ENCODE data around the gene VSTM2L. TPM values are rescaled to one million over a fixed set of nuclear protein-coding genes. Genes with fewer than 3 reads are reported as not detected.

Gene VSTM2L
- total and polyA plus RNA-seq, 2 donors (not counting 1 experiment from before 2014, with no cell fraction given), result 0.66 to 1.7 TPM

DNA sequence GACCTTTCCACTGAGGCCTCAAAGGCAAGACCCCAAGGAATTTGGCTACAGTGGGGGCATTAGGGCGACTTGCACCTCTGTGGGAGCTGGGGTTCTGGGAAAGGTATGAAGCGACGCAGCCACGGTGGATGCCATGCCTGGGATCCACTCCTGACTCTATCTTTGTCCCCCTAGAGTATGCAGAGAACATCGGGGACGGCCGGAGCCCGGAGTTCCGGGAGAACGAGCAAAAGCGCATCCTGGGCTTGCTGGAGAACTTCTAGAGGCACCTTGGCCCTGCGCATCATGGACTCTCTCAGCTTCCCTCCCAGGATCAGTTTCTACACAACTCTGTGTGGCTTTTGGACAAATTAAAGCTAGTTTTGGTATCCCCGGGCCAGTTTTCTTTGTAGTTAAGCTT, 31.2 kb upstream of the VSTM2L start:
- H3K27ac ChIP-seq (ENCODE audit: insufficient read depth, low read length), result no peak overlapping the region
- H3K79me2 ChIP-seq (ENCODE audit: control insufficient read depth, insufficient read depth, low read length), result no peaks in the 10 kb centered on the region
- H3K9me3 ChIP-seq (ENCODE audit: control insufficient read depth, insufficient read depth, low read depth, low read length), result no peaks in the 10 kb centered on the region
- H2AFZ ChIP-seq (ENCODE audit: low read length), result no peak overlapping the region
- H4K20me1 ChIP-seq (ENCODE audit: control insufficient read depth, extremely low read depth, insufficient read depth, low read length), result no peaks in the 10 kb centered on the region
- no peaks in the 10 kb centered on the region for H3K27me3 ChIP-seq (ENCODE audit: control insufficient read depth, insufficient read depth, low read length)
- no peak for DNase-seq (ENCODE audit: low read depth in 2 of 2)
- no peaks in the 10 kb centered on the region for H3K4me1 ChIP-seq (ENCODE audit: control insufficient read depth, extremely low read depth, insufficient read depth, low read length)
- no peak overlapping the region for H3K4me2 ChIP-seq (ENCODE audit: extremely low read depth, insufficient read depth, low read length)
- no peak overlapping the region for H3K9ac ChIP-seq (ENCODE audit: insufficient read depth, low read length)
- TF ChIP-seq, protein P1, sequence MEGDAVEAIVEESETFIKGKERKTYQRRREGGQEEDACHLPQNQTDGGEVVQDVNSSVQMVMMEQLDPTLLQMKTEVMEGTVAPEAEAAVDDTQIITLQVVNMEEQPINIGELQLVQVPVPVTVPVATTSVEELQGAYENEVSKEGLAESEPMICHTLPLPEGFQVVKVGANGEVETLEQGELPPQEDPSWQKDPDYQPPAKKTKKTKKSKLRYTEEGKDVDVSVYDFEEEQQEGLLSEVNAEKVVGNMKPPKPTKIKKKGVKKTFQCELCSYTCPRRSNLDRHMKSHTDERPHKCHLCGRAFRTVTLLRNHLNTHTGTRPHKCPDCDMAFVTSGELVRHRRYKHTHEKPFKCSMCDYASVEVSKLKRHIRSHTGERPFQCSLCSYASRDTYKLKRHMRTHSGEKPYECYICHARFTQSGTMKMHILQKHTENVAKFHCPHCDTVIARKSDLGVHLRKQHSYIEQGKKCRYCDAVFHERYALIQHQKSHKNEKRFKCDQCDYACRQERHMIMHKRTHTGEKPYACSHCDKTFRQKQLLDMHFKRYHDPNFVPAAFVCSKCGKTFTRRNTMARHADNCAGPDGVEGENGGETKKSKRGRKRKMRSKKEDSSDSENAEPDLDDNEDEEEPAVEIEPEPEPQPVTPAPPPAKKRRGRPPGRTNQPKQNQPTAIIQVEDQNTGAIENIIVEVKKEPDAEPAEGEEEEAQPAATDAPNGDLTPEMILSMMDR (conservative IDR thresholded peaks at IDR 0.05 in 1 of 2, IDR thresholded peaks at IDR 0.05 in 1 of 2; ENCODE audit: low read depth in 1 of 2, low read length in 2 of 2), result no peak
- no peak for TF ChIP-seq EZH2 (IDR thresholded peaks at IDR 0.05; ENCODE audit: low read length, missing control alignments)
- H3K36me3 ChIP-seq (ENCODE audit: control insufficient read depth, insufficient read depth, low read length), result no peaks in the 10 kb centered on the region
- H3K4me3 ChIP-seq (replicated peaks in 1 of 4; ENCODE audit: control extremely low read depth in 1 of 4, insufficient read depth in 1 of 4, low read depth in 3 of 4, low read length in 4 of 4), result no peak overlapping the region

DNA sequence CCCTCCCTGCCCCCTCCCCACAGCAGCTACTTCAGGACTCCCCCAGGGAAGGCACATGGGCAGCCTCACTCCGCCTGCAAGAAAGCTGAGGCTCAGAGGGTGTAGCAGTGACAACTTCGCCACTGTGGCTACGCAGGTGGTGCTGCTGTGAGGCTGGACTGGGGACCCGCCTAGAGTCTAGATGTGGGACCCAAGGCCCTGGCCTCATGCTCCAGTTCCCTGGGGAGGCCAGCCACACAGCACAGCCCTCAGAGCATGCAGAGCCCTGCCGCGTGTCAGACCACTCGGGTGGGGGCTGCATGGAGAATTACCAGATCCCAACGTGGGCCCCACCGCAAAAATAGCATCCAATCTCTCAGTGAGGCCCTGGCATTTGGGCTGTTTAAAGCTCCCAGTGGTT, 30.8 kb upstream of the VSTM2L start:
- H3K79me2 ChIP-seq (ENCODE audit: control insufficient read depth, insufficient read depth, low read length), result no peaks in the 10 kb centered on the region
- no peak overlapping the region for H3K4me2 ChIP-seq (ENCODE audit: extremely low read depth, insufficient read depth, low read length)
- no peak overlapping the region for H3K4me3 ChIP-seq (replicated peaks in 1 of 4; ENCODE audit: control extremely low read depth in 1 of 4, insufficient read depth in 1 of 4, low read depth in 3 of 4, low read length in 4 of 4)
- no peak overlapping the region for H3K9ac ChIP-seq (ENCODE audit: insufficient read depth, low read length)
- H3K9me3 ChIP-seq (ENCODE audit: control insufficient read depth, insufficient read depth, low read depth, low read length), result no peaks in the 10 kb centered on the region
- no peak overlapping the region for H3K27ac ChIP-seq (ENCODE audit: insufficient read depth, low read length)
- no peaks in the 10 kb centered on the region for H4K20me1 ChIP-seq (ENCODE audit: control insufficient read depth, extremely low read depth, insufficient read depth, low read length)
- H3K27me3 ChIP-seq (ENCODE audit: control insufficient read depth, insufficient read depth, low read length), result no peaks in the 10 kb centered on the region
- H2AFZ ChIP-seq (ENCODE audit: low read length), result no peak overlapping the region
- no peaks in the 10 kb centered on the region for H3K36me3 ChIP-seq (ENCODE audit: control insufficient read depth, insufficient read depth, low read length)
- TF ChIP-seq EZH2 (IDR thresholded peaks at IDR 0.05; ENCODE audit: low read length, missing control alignments), result no peak
- TF ChIP-seq, protein P1 (conservative IDR thresholded peaks at IDR 0.05 in 1 of 2, IDR thresholded peaks at IDR 0.05 in 1 of 2; ENCODE audit: low read depth in 1 of 2, low read length in 2 of 2), result no peak
- H3K4me1 ChIP-seq (ENCODE audit: control insufficient read depth, extremely low read depth, insufficient read depth, low read length), result no peaks in the 10 kb centered on the region
- no peak for DNase-seq (ENCODE audit: low read depth in 2 of 2)

DNA sequence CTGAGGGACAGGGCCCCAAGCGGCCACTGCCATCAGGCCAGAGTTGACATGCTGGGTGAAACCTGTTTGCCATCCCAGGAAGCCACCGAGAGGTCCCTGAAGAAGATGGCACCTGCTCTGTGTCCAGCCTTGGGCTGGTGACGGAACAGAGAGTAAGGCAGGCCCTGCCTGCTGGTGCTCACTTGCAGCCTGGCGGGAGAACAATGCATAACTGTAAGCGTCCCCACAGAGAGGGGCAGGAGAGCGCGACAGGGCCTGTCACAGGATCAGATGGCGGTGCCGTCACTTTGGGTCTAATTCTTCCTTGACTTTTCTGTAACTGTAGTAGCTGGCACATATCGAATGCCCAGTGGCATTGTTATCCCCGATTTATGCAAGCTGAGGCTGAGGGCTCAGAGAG, 29.0 kb upstream of the VSTM2L start:
- Histone ChIP-seq H2AFZ (ENCODE audit: low read length) (no peak overlapping the region), H3K9ac (ENCODE audit: insufficient read depth, low read length) (no peak overlapping the region), H3K27ac (ENCODE audit: insufficient read depth, low read length) (no peak overlapping the region), H4K20me1 (ENCODE audit: control insufficient read depth, extremely low read depth, insufficient read depth, low read length) (no peaks in the 10 kb centered on the region), H3K4me3 (replicated peaks in 1 of 4; ENCODE audit: control extremely low read depth in 1 of 4, insufficient read depth in 1 of 4, low read depth in 3 of 4, low read length in 4 of 4) (no peak overlapping the region), H3K36me3 (ENCODE audit: control insufficient read depth, insufficient read depth, low read length) (no peaks in the 10 kb centered on the region), H3K4me1 (ENCODE audit: control insufficient read depth, extremely low read depth, insufficient read depth, low read length) (no peaks in the 10 kb centered on the region), H3K27me3 (ENCODE audit: control insufficient read depth, insufficient read depth, low read length) (no peaks in the 10 kb centered on the region), H3K9me3 (ENCODE audit: control insufficient read depth, insufficient read depth, low read depth, low read length) (no peaks in the 10 kb centered on the region), H3K4me2 (ENCODE audit: extremely low read depth, insufficient read depth, low read length) (no peak overlapping the region), H3K79me2 (ENCODE audit: control insufficient read depth, insufficient read depth, low read length) (no peaks in the 10 kb centered on the region)
- TF ChIP-seq, protein P1 (conservative IDR thresholded peaks at IDR 0.05 in 1 of 2, IDR thresholded peaks at IDR 0.05 in 1 of 2; ENCODE audit: low read depth in 1 of 2, low read length in 2 of 2), result no peak
- no peak for TF ChIP-seq EZH2 (IDR thresholded peaks at IDR 0.05; ENCODE audit: low read length, missing control alignments)
- DNase-seq (ENCODE audit: low read depth in 2 of 2), result no peak

All from fibroblast of lung (primary cell).